NOMO-1 (cell line): Measurements from ENCODE around the gene CRNKL1.

Source experiments
- DNase-seq, 2 experiments: peaks; one replicate each; lab custom pipeline; 2025; ENCODE audit not compliant: unreplicated experiment in 2 of 2; lab: John Stamatoyannopoulos, UW

Gene CRNKL1

DNA sequence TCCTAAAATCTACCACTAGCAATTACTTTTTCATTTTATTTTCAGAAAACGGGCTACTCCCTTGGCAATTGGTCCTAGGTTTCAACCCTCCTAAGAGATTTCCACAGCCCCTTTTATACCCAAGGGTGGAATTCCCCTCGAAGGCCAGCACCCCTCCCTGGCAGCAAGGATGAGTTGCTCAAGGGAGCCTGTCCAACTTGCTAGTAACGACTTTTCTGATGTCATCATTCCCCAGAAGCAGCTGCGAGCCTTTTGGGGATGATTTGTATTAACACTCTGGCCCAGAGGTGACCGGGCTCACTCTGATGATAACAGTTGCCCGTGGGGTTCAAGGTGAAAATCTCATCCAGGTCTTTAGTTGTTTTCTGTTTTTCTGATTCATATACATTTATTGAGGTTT lies 65.8 kb downstream of the CRNKL1 start:
- DNase-seq: no peak
